HCT116 (cell line): ENCODE data around the gene ALOXE3. TPM values are rescaled to one million over a fixed set of nuclear protein-coding genes. Genes with fewer than 3 reads are reported as not detected.

ENCODE experiments used
- ATAC-seq: fragments of 200-7000 bp; cut with Tn5 transposase; 2 replicates; pipeline ENCODE4 v1.9.1; 2020; ENCODE audit warnings: mild to moderate bottlenecking, moderate library complexity
- BruUV-seq: library from RNA; stranded (reverse); fragments of 400-500 nt; replicated peaks from 2 replicates; lab custom pipeline; 2021; lab: Mats Ljungman, UMichigan
- CTCF ChIA-PET: fragments of 300-600 bp; sonication (Branson Sonifier 250); formaldehyde crosslinking; loops from one replicate; lab custom pipeline; 2021; ENCODE audit warnings: antibody characterized with exemption; lab: Charles Lee
- POLR2A ChIA-PET: fragments of 300-600, 350-600 bp; sonication (Branson Sonifier 250); formaldehyde crosslinking; loops from one replicate; lab custom pipeline; 2021; ENCODE audit warnings: antibody characterized with exemption; lab: Charles Lee
- RAD21 ChIA-PET, 2 experiments: fragments of 300-600 bp; sonication (Branson Sonifier 250); formaldehyde crosslinking; loops; one replicate each; lab custom pipeline; 2023; ENCODE audit warnings: low total read pairs in 2 of 2; ENCODE audit not compliant: uncharacterized antibody in 2 of 2, unreplicated experiment in 2 of 2, low non-redundant PET in 1 of 2; lab: Charles Lee
- DNase-seq: peaks from one replicate; pipeline ENCODE4 v3.0.0-alpha.2; 2010; ENCODE audit warnings: low read depth, low spot score
- H2AFZ ChIP-seq: fragments of 200-600 bp; shearing (Covaris generic), sonication (generic); 2 replicates; pipeline ENCODE4 v1.6.1; 2017; ENCODE audit warnings: low read depth, mixed run types, mixed read lengths, antibody characterized with exemption, low read length; ENCODE audit not compliant: poor library complexity, severe bottlenecking
- H3K27ac ChIP-seq: 2 replicates; pipeline ENCODE4 v1.5.1; 2012; ENCODE audit warnings: low read depth, low read length
- H3K27me3 ChIP-seq: fragments of 200-600 bp; sonication (generic); 2 replicates; pipeline ENCODE4 v1.6.1; 2016; ENCODE audit warnings: mixed run types, low read length, mixed read lengths; ENCODE audit not compliant: insufficient read depth
- H3K36me3 ChIP-seq, 2 experiments: fragments of 200-500 bp in 1 of 2; fragments of 200-600 bp in 1 of 2; sonication (Bioruptor generic) in 1 of 2; sonication (generic) in 1 of 2; 2 replicates each; pipeline versions ENCODE4 v1.5.1 to v1.6.1; 2014 to 2016; ENCODE audit warnings: low read length in 2 of 2, inconsistent platforms in 1 of 2, mixed read lengths in 1 of 2, mixed run types in 1 of 2; ENCODE audit not compliant: insufficient read depth in 2 of 2, control insufficient read depth in 1 of 2
- H3K4me1 ChIP-seq, 2 experiments: fragments of 200-600 bp in 1 of 2; sonication (generic) in 1 of 2; 2 replicates each; pipeline versions ENCODE4 v1.5.1 to v1.6.1; 2012 to 2017; ENCODE audit warnings: low read length in 2 of 2, inconsistent platforms in 1 of 2, mild to moderate bottlenecking in 1 of 2, mixed read lengths in 1 of 2, mixed run types in 1 of 2, moderate library complexity in 1 of 2; ENCODE audit not compliant: insufficient read depth in 2 of 2, control insufficient read depth in 1 of 2
- H3K4me2 ChIP-seq: fragments of 200-600 bp; sonication (generic); 2 replicates; pipeline ENCODE4 v1.6.1; 2017; ENCODE audit warnings: mixed run types, low read length, mixed read lengths
- H3K4me3 ChIP-seq, 2 experiments: fragments of 200-600 bp in 1 of 2; sonication (generic) in 1 of 2; replicated peaks in 1 of 2; 2 replicates each; pipeline ENCODE4 v1.5.1; 2011 to 2016; ENCODE audit warnings: low read length in 2 of 2, control low read depth in 1 of 2, low read depth in 1 of 2, mild to moderate bottlenecking in 1 of 2, mixed read lengths in 1 of 2, mixed run types in 1 of 2
- H3K79me2 ChIP-seq: fragments of 200-600 bp; sonication (generic); 2 replicates; pipeline ENCODE4 v1.6.1; 2017; ENCODE audit warnings: mild to moderate bottlenecking, mixed run types, low read length, moderate library complexity, mixed read lengths; ENCODE audit not compliant: insufficient read depth
- H3K9ac ChIP-seq: fragments of 200-600 bp; sonication (generic); 2 replicates; pipeline ENCODE4 v1.6.1; 2016; ENCODE audit warnings: low read length, mixed read lengths
- H3K9me2 ChIP-seq: fragments of 200-600 bp; sonication (generic), shearing (Covaris generic); 2 replicates; pipeline ENCODE4 v1.6.1; 2017; ENCODE audit warnings: mixed run types, mild to moderate bottlenecking, moderate library complexity; ENCODE audit not compliant: insufficient read depth
- H3K9me3 ChIP-seq, 2 experiments: fragments of 200-500 bp in 1 of 2; fragments of 200-600 bp in 1 of 2; sonication (Bioruptor generic) in 1 of 2; sonication (generic) in 1 of 2; 2 replicates each; pipeline ENCODE4 v1.6.1; 2014 to 2017; ENCODE audit warnings: low read length in 2 of 2, mixed read lengths in 2 of 2, inconsistent platforms in 1 of 2, low read depth in 1 of 2, mild to moderate bottlenecking in 1 of 2, mixed run types in 1 of 2, moderate library complexity in 1 of 2; ENCODE audit not compliant: control insufficient read depth in 1 of 2, insufficient read depth in 1 of 2
- H4K20me1 ChIP-seq: fragments of 200-600 bp; sonication (generic), shearing (Covaris generic); 2 replicates; pipeline ENCODE4 v1.6.1; 2017; ENCODE audit warnings: mixed run types, mild to moderate bottlenecking, moderate library complexity; ENCODE audit not compliant: insufficient read depth
- EGR1 ChIP-seq: IDR thresholded peaks from 2 replicates; pipeline ENCODE4 v1.6.1; 2012; ENCODE audit warnings: low read depth
- EZH2 ChIP-seq: fragments of 200-600 bp; sonication (generic); IDR thresholded peaks from 2 replicates; pipeline ENCODE4 v1.6.1; 2017; ENCODE audit warnings: antibody characterized with exemption, mixed run types
- EZH2phosphoT487 ChIP-seq: fragments of 200-600 bp; IDR thresholded peaks from 2 replicates; pipeline ENCODE4 v1.6.1; 2018; ENCODE audit warnings: antibody characterized with exemption, borderline replicate concordance
- FOSL1 ChIP-seq: IDR thresholded peaks from 2 replicates; pipeline ENCODE4 v1.6.1; 2012; ENCODE audit warnings: low read depth
- JUND ChIP-seq: IDR thresholded peaks from 2 replicates; pipeline ENCODE4 v1.6.1; 2012
- POLR2A ChIP-seq: IDR thresholded peaks from 2 replicates; pipeline ENCODE4 v1.7.0; 2011; ENCODE audit warnings: borderline replicate concordance; ENCODE audit not compliant: insufficient read depth, insufficient read length; ENCODE audit errors: extremely low read depth
- POLR2AphosphoS5 ChIP-seq: IDR thresholded peaks from 2 replicates; pipeline ENCODE4 v1.6.1; 2011; ENCODE audit warnings: mild to moderate bottlenecking, low read depth, low read length, moderate library complexity
- SIN3A ChIP-seq: IDR thresholded peaks from 2 replicates; pipeline ENCODE4 v1.6.1; 2012; ENCODE audit warnings: low read depth
- YY1 ChIP-seq: IDR thresholded peaks from 2 replicates; pipeline ENCODE4 v1.6.1; 2011; ENCODE audit warnings: low read length, low read depth, moderate library complexity, mild to moderate bottlenecking; ENCODE audit not compliant: insufficient replicate concordance; ENCODE audit errors: extremely low read depth
- ZFX ChIP-seq: fragments of 450-650 bp; IDR thresholded peaks from 2 replicates; pipeline ENCODE4 v1.6.1; 2017
- ZNF274 ChIP-seq: fragments of 200-500 bp; sonication (Bioruptor generic); IDR thresholded peaks from 2 replicates; pipeline ENCODE4 v1.6.1; 2014; ENCODE audit warnings: mild to moderate bottlenecking, low read depth, low read length, inconsistent platforms
- intact Hi-C: fragments of 100-400 bp; cut with micrococcal nuclease; formaldehyde crosslinking; loops from 2 replicates; pipeline ENCODE4 v1.10.0; 2022
- total RNA-seq: library from RNA; stranded (reverse); gene quantifications from one replicate; pipeline ENCODE4 v1.2.1, GENCODE V29; 2021; ENCODE audit not compliant: unreplicated experiment
- TF ChIP-seq, protein P1 (sequence below): IDR thresholded peaks from 2 replicates; pipeline ENCODE4 v1.6.1; 2011; ENCODE audit warnings: mild to moderate bottlenecking, low read length, moderate library complexity; ENCODE audit not compliant: insufficient replicate concordance; ENCODE audit errors: extremely low read depth
- TF ChIP-seq, protein P2 (sequence below): IDR thresholded peaks from 2 replicates; pipeline ENCODE4 v1.6.1; 2012
- TF ChIP-seq, protein P3 (sequence below): IDR thresholded peaks from 2 replicates; pipeline ENCODE4 v1.6.1; 2012
- TF ChIP-seq, protein P4 (sequence below): IDR thresholded peaks from 2 replicates; pipeline ENCODE4 v1.6.1; 2012; ENCODE audit warnings: low read depth

ALOXE3 gene
- total RNA-seq, 1 experiment from 2014 or later = 3.5 TPM

DNA sequence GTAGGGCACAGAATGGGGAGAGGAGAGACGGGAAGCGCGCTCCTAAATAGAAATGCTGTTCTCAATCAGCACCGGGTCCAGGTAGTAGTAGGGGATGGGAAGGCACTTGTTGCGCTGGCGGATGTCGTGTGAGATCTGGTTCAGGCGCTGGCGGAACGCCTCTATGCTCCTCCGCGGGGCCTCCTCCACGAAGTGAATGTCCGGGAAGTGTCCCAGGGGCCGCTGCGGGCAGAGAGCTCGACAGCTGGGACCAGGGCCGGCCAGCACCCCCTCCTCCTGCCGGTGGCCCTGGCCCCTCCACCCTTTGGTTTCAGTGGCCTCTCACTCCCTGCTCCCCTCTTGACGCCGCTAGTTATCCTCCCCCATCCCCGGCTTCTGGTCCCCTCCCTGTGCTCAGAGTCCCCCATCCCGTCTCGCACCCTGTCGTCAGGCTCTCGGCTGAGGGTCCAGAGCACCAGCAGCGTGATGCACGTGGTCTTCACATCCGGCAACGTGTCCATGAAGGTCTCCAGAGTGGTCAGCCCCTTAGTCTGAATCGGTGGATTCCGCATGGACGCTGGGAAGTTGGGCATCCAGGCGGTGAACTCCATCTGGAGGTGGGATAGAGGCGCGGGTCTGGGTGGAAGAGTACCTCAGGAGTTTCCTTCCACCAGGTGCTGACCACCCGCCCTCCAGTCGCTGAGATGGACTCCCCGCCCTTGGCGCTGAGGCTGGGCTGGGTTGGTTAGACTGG, 45.4 kb downstream of the ALOXE3 start:
- Histone ChIP-seq H3K4me1 (peaks cover 0 to 14% of the 10 kb centered on the region in 2 experiments; a peak in 1 of 4 replicates), H3K4me3 (no peak overlapping the region), H3K27ac (no peak overlapping the region), H3K27me3 (peaks cover 4% of the 10 kb centered on the region; the same call in 1 of the 2 replicates), H3K79me2 (no peaks in the 10 kb centered on the region), H3K9me3 (no peaks in the 10 kb centered on the region), H3K4me2 (peak overlapping the region; percentile 77), H3K36me3 (no peaks in the 10 kb centered on the region), H3K9me2 (no peaks in the 10 kb centered on the region), H4K20me1 (no peaks in the 10 kb centered on the region), H2AFZ (peak overlapping the region; percentile 90), H3K9ac (peak overlapping the region; percentile 40; the same call in 1 of the 2 replicates)
- no TSS peak for BruUV-seq
- intact Hi-C loops = no loop called here
- peak; percentile 10; the same call in 1 of the 2 replicates for ATAC-seq
- ChIA-PET CTCF (interaction anchor here (0.6 to 2.5 kb wide), 26 partner anchors 8 to 342 kb away, joined by 3 to 29 read pairs (median 5); partner anchors contain the start of genes ALOX12B, ALOXE3, SLC25A35 and TRAPPC1), RAD21 (interaction anchor here (0.6 to 1.2 kb wide), 4 partner anchors 13 to 332 kb away, joined by 3 to 8 read pairs (median 3); no protein-coding TSS in a partner anchor), POLR2A (no interaction called here)
- DNase-seq = no peak
- TF ChIP-seq, protein P1, sequence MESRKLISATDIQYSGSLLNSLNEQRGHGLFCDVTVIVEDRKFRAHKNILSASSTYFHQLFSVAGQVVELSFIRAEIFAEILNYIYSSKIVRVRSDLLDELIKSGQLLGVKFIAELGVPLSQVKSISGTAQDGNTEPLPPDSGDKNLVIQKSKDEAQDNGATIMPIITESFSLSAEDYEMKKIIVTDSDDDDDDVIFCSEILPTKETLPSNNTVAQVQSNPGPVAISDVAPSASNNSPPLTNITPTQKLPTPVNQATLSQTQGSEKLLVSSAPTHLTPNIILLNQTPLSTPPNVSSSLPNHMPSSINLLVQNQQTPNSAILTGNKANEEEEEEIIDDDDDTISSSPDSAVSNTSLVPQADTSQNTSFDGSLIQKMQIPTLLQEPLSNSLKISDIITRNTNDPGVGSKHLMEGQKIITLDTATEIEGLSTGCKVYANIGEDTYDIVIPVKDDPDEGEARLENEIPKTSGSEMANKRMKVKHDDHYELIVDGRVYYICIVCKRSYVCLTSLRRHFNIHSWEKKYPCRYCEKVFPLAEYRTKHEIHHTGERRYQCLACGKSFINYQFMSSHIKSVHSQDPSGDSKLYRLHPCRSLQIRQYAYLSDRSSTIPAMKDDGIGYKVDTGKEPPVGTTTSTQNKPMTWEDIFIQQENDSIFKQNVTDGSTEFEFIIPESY = no peak
- TF ChIP-seq, protein P2, sequence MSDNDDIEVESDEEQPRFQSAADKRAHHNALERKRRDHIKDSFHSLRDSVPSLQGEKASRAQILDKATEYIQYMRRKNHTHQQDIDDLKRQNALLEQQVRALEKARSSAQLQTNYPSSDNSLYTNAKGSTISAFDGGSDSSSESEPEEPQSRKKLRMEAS = no peak
- TF ChIP-seq EZH2phosphoT487 (no peak), ZNF274 (no peak), EZH2 (no peak), ZFX (no peak), EGR1 (no peak), POLR2A (no peak), SIN3A (no peak), POLR2AphosphoS5 (no peak), FOSL1 (no peak), JUND (no peak), YY1 (no peak)
- TF ChIP-seq, protein P3, sequence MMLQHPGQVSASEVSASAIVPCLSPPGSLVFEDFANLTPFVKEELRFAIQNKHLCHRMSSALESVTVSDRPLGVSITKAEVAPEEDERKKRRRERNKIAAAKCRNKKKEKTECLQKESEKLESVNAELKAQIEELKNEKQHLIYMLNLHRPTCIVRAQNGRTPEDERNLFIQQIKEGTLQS = no peak
- TF ChIP-seq, protein P4, sequence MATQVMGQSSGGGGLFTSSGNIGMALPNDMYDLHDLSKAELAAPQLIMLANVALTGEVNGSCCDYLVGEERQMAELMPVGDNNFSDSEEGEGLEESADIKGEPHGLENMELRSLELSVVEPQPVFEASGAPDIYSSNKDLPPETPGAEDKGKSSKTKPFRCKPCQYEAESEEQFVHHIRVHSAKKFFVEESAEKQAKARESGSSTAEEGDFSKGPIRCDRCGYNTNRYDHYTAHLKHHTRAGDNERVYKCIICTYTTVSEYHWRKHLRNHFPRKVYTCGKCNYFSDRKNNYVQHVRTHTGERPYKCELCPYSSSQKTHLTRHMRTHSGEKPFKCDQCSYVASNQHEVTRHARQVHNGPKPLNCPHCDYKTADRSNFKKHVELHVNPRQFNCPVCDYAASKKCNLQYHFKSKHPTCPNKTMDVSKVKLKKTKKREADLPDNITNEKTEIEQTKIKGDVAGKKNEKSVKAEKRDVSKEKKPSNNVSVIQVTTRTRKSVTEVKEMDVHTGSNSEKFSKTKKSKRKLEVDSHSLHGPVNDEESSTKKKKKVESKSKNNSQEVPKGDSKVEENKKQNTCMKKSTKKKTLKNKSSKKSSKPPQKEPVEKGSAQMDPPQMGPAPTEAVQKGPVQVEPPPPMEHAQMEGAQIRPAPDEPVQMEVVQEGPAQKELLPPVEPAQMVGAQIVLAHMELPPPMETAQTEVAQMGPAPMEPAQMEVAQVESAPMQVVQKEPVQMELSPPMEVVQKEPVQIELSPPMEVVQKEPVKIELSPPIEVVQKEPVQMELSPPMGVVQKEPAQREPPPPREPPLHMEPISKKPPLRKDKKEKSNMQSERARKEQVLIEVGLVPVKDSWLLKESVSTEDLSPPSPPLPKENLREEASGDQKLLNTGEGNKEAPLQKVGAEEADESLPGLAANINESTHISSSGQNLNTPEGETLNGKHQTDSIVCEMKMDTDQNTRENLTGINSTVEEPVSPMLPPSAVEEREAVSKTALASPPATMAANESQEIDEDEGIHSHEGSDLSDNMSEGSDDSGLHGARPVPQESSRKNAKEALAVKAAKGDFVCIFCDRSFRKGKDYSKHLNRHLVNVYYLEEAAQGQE = no peak
